Measurements from ENCODE around the gene JSRP1. TPM values are rescaled to one million over a fixed set of nuclear protein-coding genes. Genes with fewer than 3 reads are reported as not detected.

The JSRP1 gene
- polyA plus RNA-seq: under 1 TPM; 0.13 to 0.20 TPM

DNA sequence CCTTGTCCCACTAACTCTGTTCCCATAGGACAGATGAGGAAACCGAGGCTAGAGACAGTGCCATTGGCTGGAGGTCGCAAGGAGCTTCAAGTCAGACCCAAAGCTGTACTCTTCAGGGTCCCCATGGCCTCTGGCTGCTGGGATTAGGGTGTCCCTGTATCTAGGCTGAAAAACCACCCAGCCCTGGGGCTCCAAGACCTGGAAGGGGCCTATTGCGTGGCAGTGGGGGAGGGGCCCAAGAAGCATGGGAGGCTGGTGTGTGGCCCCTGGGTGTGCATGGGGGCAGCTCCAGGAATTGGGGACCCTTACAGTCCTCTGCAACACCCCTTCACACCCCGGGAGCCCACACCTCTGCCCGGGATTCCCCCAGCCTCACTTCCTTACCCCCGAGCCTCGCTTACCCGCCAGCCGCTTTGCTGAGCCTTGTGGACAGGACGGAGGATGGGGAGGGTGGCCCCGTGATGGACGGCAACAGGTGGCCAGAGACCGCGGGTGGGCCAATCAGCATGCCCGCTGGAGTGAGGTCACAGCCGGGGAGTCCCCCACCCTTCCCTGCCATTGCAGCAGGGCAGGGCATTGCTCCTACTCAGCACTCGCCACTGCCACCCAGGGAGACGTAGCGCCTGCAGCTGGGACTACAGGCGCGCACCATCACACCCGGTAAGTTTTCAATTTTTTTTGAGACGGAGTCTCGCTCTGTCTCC is at the start of gene JSRP1:
TSS of gene JSRP1 (minus strand) at position 436 of the 704 bp plus-strand sequence. CDS start 1,103 bp downstream, outside the sequence.
- H3K4me3 ChIP-seq (ENCODE audit: low read depth in 1 of 2, low read length in 2 of 2): no peak within 1 kb of the TSS
- 71 to 76% methylated on average over 24 of the region's 24 CpGs for WGBS, 2 donors
- no peak within 1 kb of the TSS for H3K27ac ChIP-seq (ENCODE audit: low read depth in 2 of 2, low read length in 1 of 2)
- H3K27me3 ChIP-seq (ENCODE audit: control insufficient read depth in 1 of 2, insufficient read depth in 2 of 2, low read length in 2 of 2): peaks cover 0 to 14% of the 10 kb centered on the region in 2 donors
- H3K4me1 ChIP-seq (ENCODE audit: control insufficient read depth in 2 of 2, insufficient read depth in 2 of 2, low read length in 1 of 2): peaks cover 8 to 18% of the 10 kb centered on the region in 2 donors
- H3K36me3 ChIP-seq (ENCODE audit: control insufficient read depth in 2 of 2, insufficient read depth in 2 of 2, low read length in 1 of 2): no peaks in the 10 kb centered on the region
- no peaks in the 10 kb centered on the region for H3K9me3 ChIP-seq (ENCODE audit: control insufficient read depth in 2 of 2, insufficient read depth in 1 of 2, low read depth in 1 of 2, low read length in 1 of 2)

DNA sequence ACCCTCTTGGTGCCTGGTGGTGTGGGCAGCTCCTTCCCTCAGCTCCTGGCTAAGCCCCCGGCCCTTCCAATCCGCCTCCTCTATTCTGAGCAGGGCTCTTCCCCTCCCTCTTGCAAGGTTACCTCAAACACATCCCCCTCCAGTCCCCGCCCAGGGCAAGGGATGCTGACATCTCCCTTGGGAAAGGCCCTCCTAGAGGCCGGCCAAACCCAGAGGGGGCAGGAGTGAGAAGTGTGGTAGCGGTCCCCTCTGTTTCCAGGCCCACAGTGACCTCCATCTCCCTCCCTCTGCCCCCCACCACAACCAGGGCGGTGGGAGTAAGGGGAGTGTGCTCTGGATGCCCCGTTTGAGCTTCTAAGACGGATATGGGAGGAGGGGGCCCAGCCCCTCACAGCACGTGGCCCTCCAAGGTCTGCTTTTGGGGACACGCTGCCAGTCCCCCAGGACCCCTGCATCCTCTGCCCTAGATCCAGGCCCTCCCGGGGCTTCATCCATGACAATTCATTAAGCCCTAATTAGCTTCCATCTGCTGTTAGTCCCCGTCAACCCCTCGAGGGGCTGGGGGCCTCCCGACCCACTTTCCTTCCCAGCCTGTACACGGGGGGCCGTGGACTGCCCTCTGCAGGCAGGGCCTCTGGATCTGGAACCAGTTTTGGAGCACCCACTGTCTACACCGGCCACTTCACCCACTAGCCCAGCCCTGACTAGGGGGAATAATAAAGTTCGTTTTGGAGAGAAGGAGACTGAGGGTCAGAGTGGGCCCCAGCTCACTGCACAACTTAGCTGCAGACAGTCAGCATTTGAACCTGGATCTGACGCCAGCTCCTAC is 49.4 kb upstream of the JSRP1 start:
- Histone ChIP-seq H3K4me1 (ENCODE audit: control insufficient read depth in 2 of 2, insufficient read depth in 2 of 2, low read length in 1 of 2) (peaks cover 0 to 7% of the 10 kb centered on the region in 2 donors), H3K36me3 (ENCODE audit: control insufficient read depth in 2 of 2, insufficient read depth in 2 of 2, low read length in 1 of 2) (no peaks in the 10 kb centered on the region), H3K27ac (ENCODE audit: low read depth in 2 of 2, low read length in 1 of 2) (no peak overlapping the region), H3K27me3 (ENCODE audit: control insufficient read depth in 1 of 2, insufficient read depth in 2 of 2, low read length in 2 of 2) (peaks cover 0 to 20% of the 10 kb centered on the region in 2 donors), H3K9me3 (ENCODE audit: control insufficient read depth in 2 of 2, insufficient read depth in 1 of 2, low read depth in 1 of 2, low read length in 1 of 2) (no peaks in the 10 kb centered on the region), H3K4me3 (ENCODE audit: low read depth in 1 of 2, low read length in 2 of 2) (no peak overlapping the region)
- WGBS, 2 donors: 73 to 76% methylated on average over 17 to 19 of the region's 19 CpGs

GRCh38 chr19:2303211-2303798 is 47.1 kb upstream of the JSRP1 start:
- WGBS, 2 donors: 65 to 69% methylated on average over 26 of the region's 26 CpGs
- Histone ChIP-seq H3K9me3 (ENCODE audit: control insufficient read depth in 2 of 2, insufficient read depth in 1 of 2, low read depth in 1 of 2, low read length in 1 of 2) (no peaks in the 10 kb centered on the region), H3K4me1 (ENCODE audit: control insufficient read depth in 2 of 2, insufficient read depth in 2 of 2, low read length in 1 of 2) (peaks cover 0 to 7% of the 10 kb centered on the region in 2 donors), H3K4me3 (ENCODE audit: low read depth in 1 of 2, low read length in 2 of 2) (no peak overlapping the region), H3K36me3 (ENCODE audit: control insufficient read depth in 2 of 2, insufficient read depth in 2 of 2, low read length in 1 of 2) (no peaks in the 10 kb centered on the region), H3K27ac (ENCODE audit: low read depth in 2 of 2, low read length in 1 of 2) (no peak overlapping the region), H3K27me3 (ENCODE audit: control insufficient read depth in 1 of 2, insufficient read depth in 2 of 2, low read length in 2 of 2) (peaks cover 0 to 17% of the 10 kb centered on the region in 2 donors)

DNA sequence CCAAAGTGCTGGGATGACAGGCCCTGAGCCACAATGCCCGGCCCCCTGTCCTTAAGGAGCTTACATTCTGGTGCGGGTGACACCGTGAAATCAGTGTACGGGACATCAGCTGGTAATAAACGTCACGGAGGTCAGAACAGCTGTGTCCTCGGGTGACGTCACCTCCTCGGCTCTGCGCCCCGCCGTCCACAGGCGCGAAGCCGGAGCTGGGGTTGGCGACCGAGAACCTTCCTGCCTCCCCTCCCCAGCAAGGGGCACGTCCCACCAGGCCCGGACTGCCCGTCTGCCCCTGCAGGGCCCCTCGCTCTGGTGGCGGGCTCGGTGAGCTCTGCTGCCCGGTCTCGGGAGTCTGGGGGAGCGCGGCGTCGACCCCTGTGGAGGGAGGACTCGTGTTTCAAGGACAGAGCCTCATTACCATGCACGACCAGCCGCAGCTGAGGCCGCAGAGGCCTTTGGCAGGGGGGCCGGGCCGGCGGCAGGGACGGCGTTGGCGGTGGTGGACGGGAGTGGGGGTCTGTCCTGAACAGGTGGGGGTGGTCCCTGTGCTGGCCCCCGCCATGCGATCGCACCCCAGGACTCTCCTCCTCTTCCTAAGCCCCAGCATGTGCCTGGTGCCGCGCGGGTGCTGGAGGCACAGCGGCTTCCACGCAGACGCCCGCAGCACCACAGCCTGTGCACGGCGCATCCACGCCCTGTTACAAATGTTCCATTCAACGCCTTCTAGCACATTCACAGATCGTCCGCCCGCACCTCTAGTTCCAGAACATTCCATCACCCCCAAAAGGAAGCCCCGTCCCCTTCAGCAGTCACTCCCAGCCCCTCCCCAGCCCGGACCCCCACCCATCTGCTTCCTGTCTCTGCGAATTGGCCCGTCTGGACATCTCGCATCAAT is 46.3 kb upstream of the JSRP1 start:
- WGBS, 2 donors: 16 to 19% methylated on average over 61 to 62 of the region's 62 CpGs
- Histone ChIP-seq H3K27ac (ENCODE audit: low read depth in 2 of 2, low read length in 1 of 2) (no peak overlapping the region), H3K4me3 (ENCODE audit: low read depth in 1 of 2, low read length in 2 of 2) (no peak overlapping the region), H3K9me3 (ENCODE audit: control insufficient read depth in 2 of 2, insufficient read depth in 1 of 2, low read depth in 1 of 2, low read length in 1 of 2) (no peaks in the 10 kb centered on the region), H3K36me3 (ENCODE audit: control insufficient read depth in 2 of 2, insufficient read depth in 2 of 2, low read length in 1 of 2) (no peaks in the 10 kb centered on the region), H3K4me1 (ENCODE audit: control insufficient read depth in 2 of 2, insufficient read depth in 2 of 2, low read length in 1 of 2) (peaks cover 0 to 7% of the 10 kb centered on the region in 2 donors), H3K27me3 (ENCODE audit: control insufficient read depth in 1 of 2, insufficient read depth in 2 of 2, low read length in 2 of 2) (peaks cover 0 to 15% of the 10 kb centered on the region in 2 donors)

DNA sequence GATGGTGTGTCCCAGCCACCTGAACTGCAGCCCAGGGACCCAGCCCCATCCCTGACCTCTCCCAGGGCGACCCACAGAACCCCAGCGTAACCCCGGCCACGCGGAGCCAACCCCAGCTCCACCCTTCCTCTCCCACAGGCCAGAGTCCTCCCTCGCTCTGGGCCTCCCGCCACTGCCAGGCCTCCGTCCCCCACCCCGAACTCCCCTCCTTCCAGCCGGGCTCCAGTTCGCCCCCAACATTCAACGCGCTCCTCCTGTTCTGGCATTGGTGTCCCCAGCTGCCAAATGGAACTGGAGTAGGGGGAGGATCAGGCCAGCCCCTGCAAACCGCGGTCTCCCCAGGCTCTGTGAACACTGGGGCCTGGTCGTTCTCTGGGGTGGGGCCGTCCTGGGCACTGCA is 44.3 kb upstream of the JSRP1 start:
- WGBS, 2 donors: 75 to 80% methylated on average over 17 of the region's 17 CpGs
- Histone ChIP-seq H3K4me3 (ENCODE audit: low read depth in 1 of 2, low read length in 2 of 2) (no peak overlapping the region), H3K9me3 (ENCODE audit: control insufficient read depth in 2 of 2, insufficient read depth in 1 of 2, low read depth in 1 of 2, low read length in 1 of 2) (no peaks in the 10 kb centered on the region), H3K36me3 (ENCODE audit: control insufficient read depth in 2 of 2, insufficient read depth in 2 of 2, low read length in 1 of 2) (no peaks in the 10 kb centered on the region), H3K4me1 (ENCODE audit: control insufficient read depth in 2 of 2, insufficient read depth in 2 of 2, low read length in 1 of 2) (peaks cover 0 to 7% of the 10 kb centered on the region in 2 donors), H3K27ac (ENCODE audit: low read depth in 2 of 2, low read length in 1 of 2) (no peak overlapping the region), H3K27me3 (ENCODE audit: control insufficient read depth in 1 of 2, insufficient read depth in 2 of 2, low read length in 2 of 2) (peaks cover 0 to 11% of the 10 kb centered on the region in 2 donors)

- Histone ChIP-seq H3K27me3 (ENCODE audit: control insufficient read depth in 1 of 2, insufficient read depth in 2 of 2, low read length in 2 of 2) (peaks cover 0 to 4% of the 10 kb centered on the region in 2 donors), H3K4me1 (ENCODE audit: control insufficient read depth in 2 of 2, insufficient read depth in 2 of 2, low read length in 1 of 2) (peaks cover 4 to 5% of the 10 kb centered on the region in 2 donors), H3K9me3 (ENCODE audit: control insufficient read depth in 2 of 2, insufficient read depth in 1 of 2, low read depth in 1 of 2, low read length in 1 of 2) (no peaks in the 10 kb centered on the region), H3K4me3 (ENCODE audit: low read depth in 1 of 2, low read length in 2 of 2) (no peak overlapping the region), H3K36me3 (ENCODE audit: control insufficient read depth in 2 of 2, insufficient read depth in 2 of 2, low read length in 1 of 2) (no peaks in the 10 kb centered on the region), H3K27ac (ENCODE audit: low read depth in 2 of 2, low read length in 1 of 2) (no peak overlapping the region)
- 79 to 80% methylated on average over 16 of the region's 16 CpGs for WGBS, 2 donors
Measured at GRCh38 chr19:2296141-2296540, 39.9 kb upstream of the JSRP1 start.

- peaks cover 0 to 4% of the 10 kb centered on the region in 2 donors for H3K27me3 ChIP-seq (ENCODE audit: control insufficient read depth in 1 of 2, insufficient read depth in 2 of 2, low read length in 2 of 2)
- H3K4me3 ChIP-seq (ENCODE audit: low read depth in 1 of 2, low read length in 2 of 2): no peak overlapping the region
- peaks cover 5 to 15% of the 10 kb centered on the region in 2 donors for H3K4me1 ChIP-seq (ENCODE audit: control insufficient read depth in 2 of 2, insufficient read depth in 2 of 2, low read length in 1 of 2)
- 21 to 32% methylated on average over 26 of the region's 26 CpGs for WGBS, 2 donors
- H3K27ac ChIP-seq (ENCODE audit: low read depth in 2 of 2, low read length in 1 of 2): peak overlapping the region in 1 of 2 donors; percentile 2
- no peaks in the 10 kb centered on the region for H3K9me3 ChIP-seq (ENCODE audit: control insufficient read depth in 2 of 2, insufficient read depth in 1 of 2, low read depth in 1 of 2, low read length in 1 of 2)
- H3K36me3 ChIP-seq (ENCODE audit: control insufficient read depth in 2 of 2, insufficient read depth in 2 of 2, low read length in 1 of 2): no peaks in the 10 kb centered on the region
Measured at GRCh38 chr19:2294687-2295335, 38.6 kb upstream of the JSRP1 start.

DNA sequence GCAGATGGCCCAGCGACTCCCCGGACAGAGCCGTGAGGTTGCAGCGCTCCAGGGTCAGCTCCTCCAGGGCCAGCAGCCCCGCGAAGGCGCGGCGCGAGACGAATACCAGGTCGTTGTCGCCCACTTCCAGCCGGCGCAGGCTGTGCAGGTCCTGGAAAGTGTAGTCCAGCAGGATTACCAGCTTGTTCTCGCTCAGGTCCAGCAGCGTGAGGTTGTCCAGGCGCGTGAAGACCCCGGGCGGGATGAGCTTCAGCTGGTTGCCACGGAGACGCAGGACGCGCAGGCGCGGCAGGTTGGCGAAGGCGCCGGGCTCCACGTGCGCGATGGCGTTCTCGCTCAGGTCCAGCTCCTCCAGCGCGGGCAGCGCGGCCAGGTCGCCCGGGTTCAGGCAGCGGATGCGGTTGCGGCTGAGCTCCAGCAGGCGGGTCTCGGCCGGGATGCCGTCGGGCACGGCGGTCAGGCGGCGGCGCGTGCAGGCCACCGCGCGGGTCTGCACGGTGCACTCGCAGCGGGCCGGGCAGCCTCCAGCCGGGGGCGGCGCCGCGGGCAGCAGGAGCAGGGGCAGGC is 35.1 kb upstream of the JSRP1 start:
- Histone ChIP-seq H3K27me3 (ENCODE audit: control insufficient read depth in 1 of 2, insufficient read depth in 2 of 2, low read length in 2 of 2) (peaks cover 0 to 9% of the 10 kb centered on the region in 2 donors), H3K36me3 (ENCODE audit: control insufficient read depth in 2 of 2, insufficient read depth in 2 of 2, low read length in 1 of 2) (no peaks in the 10 kb centered on the region), H3K9me3 (ENCODE audit: control insufficient read depth in 2 of 2, insufficient read depth in 1 of 2, low read depth in 1 of 2, low read length in 1 of 2) (no peaks in the 10 kb centered on the region), H3K4me1 (ENCODE audit: control insufficient read depth in 2 of 2, insufficient read depth in 2 of 2, low read length in 1 of 2) (peaks cover 5 to 15% of the 10 kb centered on the region in 2 donors), H3K27ac (ENCODE audit: low read depth in 2 of 2, low read length in 1 of 2) (no peak overlapping the region), H3K4me3 (ENCODE audit: low read depth in 1 of 2, low read length in 2 of 2) (peak overlapping the region; percentile 2 to 44)
- WGBS, 2 donors: 15 to 17% methylated on average over 50 to 67 of the region's 67 CpGs
